ENCODE measurements around the gene NUDT19.

The NUDT19 gene

GRCh38 chr19:32675720-32676185 is 15.9 kb upstream of the NUDT19 start, which contains the start of gene RGS9BP:
RGS9BP (plus strand) TSS chr19:32675848; CDS start chr19:32676264, 416 bp downstream.
- TF ChIP-seq, protein P1, sequence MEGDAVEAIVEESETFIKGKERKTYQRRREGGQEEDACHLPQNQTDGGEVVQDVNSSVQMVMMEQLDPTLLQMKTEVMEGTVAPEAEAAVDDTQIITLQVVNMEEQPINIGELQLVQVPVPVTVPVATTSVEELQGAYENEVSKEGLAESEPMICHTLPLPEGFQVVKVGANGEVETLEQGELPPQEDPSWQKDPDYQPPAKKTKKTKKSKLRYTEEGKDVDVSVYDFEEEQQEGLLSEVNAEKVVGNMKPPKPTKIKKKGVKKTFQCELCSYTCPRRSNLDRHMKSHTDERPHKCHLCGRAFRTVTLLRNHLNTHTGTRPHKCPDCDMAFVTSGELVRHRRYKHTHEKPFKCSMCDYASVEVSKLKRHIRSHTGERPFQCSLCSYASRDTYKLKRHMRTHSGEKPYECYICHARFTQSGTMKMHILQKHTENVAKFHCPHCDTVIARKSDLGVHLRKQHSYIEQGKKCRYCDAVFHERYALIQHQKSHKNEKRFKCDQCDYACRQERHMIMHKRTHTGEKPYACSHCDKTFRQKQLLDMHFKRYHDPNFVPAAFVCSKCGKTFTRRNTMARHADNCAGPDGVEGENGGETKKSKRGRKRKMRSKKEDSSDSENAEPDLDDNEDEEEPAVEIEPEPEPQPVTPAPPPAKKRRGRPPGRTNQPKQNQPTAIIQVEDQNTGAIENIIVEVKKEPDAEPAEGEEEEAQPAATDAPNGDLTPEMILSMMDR (IDR thresholded peaks at IDR 0.05; ENCODE audit: insufficient read depth, missing control alignments), result no peak
- DNase-seq (ENCODE audit: insufficient read length, low spot score) (no peak), FAIRE-seq (no peak)

DNA sequence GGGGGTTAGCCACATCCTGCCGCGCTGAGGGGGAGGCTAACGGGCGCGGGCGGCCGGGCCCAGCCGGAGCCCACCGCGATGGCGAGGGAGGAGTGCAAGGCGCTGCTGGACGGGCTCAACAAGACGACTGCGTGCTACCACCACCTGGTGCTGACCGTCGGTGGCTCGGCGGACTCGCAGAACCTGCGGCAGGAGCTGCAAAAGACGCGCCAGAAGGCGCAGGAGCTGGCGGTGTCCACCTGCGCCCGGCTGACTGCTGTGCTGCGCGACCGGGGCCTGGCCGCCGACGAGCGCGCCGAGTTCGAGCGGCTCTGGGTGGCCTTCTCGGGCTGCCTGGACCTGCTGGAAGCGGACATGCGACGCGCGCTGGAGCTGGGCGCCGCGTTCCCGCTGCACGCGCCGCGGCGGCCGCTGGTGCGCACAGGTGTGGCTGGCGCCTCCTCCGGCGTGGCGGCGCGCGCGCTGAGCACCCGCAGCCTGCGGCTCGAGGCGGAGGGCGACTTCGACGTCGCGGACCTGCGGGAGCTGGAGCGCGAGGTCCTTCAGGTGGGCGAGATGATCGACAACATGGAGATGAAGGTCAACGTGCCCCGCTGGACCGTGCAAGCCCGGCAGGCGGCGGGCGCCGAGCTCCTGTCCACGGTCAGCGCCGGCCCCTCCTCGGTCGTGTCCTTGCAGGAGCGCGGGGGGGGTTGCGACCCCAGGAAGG is 15.3 kb upstream of the NUDT19 start:
- no peak for FAIRE-seq

DNA sequence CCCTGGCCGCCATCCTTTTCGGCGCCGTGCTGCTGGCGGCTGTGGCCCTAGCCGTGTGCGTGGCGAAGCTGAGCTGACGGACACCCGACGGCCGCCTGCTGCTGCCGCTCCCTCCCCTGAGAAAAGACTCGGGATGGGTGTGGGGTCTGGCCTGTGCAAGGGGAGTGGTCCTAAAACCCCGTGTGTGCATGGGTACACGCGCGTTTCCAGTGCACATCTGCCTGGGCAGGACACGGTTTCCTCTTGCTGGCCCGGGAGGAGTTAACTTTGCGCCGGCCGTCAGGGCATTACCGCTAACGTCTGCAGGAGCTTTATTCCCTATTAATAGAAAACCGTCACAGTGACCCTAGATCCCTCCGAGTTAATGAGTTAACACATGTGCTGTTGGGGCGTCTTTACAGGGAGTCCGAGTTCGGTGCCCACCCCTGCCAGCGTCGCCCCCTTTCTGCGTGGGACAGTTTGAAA is 14.7 kb upstream of the NUDT19 start:
- no peak for DNase-seq (ENCODE audit: insufficient read length, low spot score)
- no peak for FAIRE-seq
- TF ChIP-seq, protein P1 (IDR thresholded peaks at IDR 0.05; ENCODE audit: insufficient read depth, missing control alignments), result no peak

More for the DNA sequence above, 15.3 kb upstream of the NUDT19 start:
- TF ChIP-seq, protein P1 (IDR thresholded peaks at IDR 0.05; ENCODE audit: insufficient read depth, missing control alignments), result no peak
- no peak for DNase-seq (ENCODE audit: insufficient read length, low spot score)

DNA sequence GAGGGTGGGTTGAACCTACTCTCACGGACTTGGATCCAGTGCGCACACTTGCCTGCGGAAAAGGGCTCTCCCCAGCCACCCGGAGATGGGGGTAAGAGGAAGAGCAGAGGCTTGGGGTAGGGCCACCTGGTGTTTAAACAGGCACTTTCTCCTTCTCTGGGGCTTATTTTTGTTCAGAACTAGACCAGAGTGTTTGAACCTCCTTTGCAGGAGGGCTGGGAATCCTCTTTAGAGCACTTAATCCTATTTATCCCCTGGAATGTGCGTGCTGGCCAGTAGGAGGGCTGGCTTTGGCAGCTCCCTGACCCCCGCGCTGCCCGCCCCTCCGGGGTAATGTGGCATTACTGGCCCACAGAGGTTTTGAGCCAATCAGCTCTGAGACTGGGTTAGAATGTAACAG is 14.0 kb upstream of the NUDT19 start:
- DNase-seq (ENCODE audit: insufficient read length, low spot score), result no peak
- FAIRE-seq, result no peak
- TF ChIP-seq, protein P1 (IDR thresholded peaks at IDR 0.05; ENCODE audit: insufficient read depth, missing control alignments), result peak; percentile 24

- FAIRE-seq (no peak), DNase-seq (ENCODE audit: insufficient read length, low spot score) (no peak)
- TF ChIP-seq, protein P1 (IDR thresholded peaks at IDR 0.05; ENCODE audit: insufficient read depth, missing control alignments), result no peak
Observed at GRCh38 chr19:32680986-32681385, 10.6 kb upstream of the NUDT19 start.

DNA sequence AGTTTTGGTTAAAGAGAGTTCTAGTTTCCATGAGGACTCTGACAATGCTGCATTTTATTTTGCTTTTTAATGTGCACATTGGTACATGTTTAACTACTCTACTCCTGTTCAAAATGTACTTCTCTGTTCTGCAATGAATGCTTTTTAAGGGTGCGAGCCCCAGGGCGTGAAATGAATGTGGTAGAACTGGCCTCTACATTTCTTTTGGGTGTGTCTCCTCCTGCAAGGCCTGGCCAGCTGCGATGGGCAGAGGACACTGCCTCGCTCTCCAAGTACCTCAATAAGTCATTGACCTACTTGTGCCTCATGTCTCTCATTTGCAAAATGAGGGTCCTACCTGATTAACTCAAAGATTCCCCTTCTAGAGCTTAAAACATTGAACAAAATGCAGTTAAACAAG is 9.3 kb upstream of the NUDT19 start:
- FAIRE-seq, result no peak

More for the DNA sequence above, 9.3 kb upstream of the NUDT19 start:
- TF ChIP-seq, protein P1 (IDR thresholded peaks at IDR 0.05; ENCODE audit: insufficient read depth, missing control alignments), result no peak
- no peak for DNase-seq (ENCODE audit: insufficient read length, low spot score)

Measured in D721Med (cell line).